Gastroesophageal sphincter (tissue), 3 donors: ENCODE results near the gene LZTS3.

Experiments
- POLR2A ChIP-seq, 2 donors: fragments of 450-650 bp; IDR thresholded peaks; one replicate each; pipeline ENCODE4 v1.6.1; 2017; ENCODE audit warnings: antibody characterized with exemption in 2 of 2, mild to moderate bottlenecking in 2 of 2, moderate library complexity in 1 of 2
- POLR2AphosphoS5 ChIP-seq: sonication (generic); formaldehyde crosslinking; IDR thresholded peaks from one replicate; pipeline ENCODE4 v1.6.1; 2017; ENCODE audit warnings: antibody characterized with exemption
- TF ChIP-seq, protein P1 (sequence below), 4 experiments: fragments of 200-600 bp in 2 of 4; fragments of 450-650 bp in 2 of 4; sonication (generic) in 1 of 4; IDR thresholded peaks; one replicate each; pipeline ENCODE4 v1.5.1; 2017 to 2019; ENCODE audit warnings: antibody characterized with exemption in 4 of 4, mild to moderate bottlenecking in 2 of 4, moderate library complexity in 2 of 4

- TF ChIP-seq, protein P1, sequence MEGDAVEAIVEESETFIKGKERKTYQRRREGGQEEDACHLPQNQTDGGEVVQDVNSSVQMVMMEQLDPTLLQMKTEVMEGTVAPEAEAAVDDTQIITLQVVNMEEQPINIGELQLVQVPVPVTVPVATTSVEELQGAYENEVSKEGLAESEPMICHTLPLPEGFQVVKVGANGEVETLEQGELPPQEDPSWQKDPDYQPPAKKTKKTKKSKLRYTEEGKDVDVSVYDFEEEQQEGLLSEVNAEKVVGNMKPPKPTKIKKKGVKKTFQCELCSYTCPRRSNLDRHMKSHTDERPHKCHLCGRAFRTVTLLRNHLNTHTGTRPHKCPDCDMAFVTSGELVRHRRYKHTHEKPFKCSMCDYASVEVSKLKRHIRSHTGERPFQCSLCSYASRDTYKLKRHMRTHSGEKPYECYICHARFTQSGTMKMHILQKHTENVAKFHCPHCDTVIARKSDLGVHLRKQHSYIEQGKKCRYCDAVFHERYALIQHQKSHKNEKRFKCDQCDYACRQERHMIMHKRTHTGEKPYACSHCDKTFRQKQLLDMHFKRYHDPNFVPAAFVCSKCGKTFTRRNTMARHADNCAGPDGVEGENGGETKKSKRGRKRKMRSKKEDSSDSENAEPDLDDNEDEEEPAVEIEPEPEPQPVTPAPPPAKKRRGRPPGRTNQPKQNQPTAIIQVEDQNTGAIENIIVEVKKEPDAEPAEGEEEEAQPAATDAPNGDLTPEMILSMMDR (IDR thresholded peaks at IDR 0.05) = no peak
- TF ChIP-seq POLR2A (IDR thresholded peaks at IDR 0.05) (no peak), POLR2AphosphoS5 (no peak)
Observed at GRCh38 chr20:3121955-3122610, 51.3 kb downstream of the LZTS3 start.
